A549 (cell line): ENCODE measurements around the gene LIN9. TPM values are rescaled to one million over a fixed set of nuclear protein-coding genes. Genes with fewer than 3 reads are reported as not detected.
A peak's percentile ranks its signal among the peaks of the same experiment; 100 is the strongest.

Experiments used
- ATAC-seq, 2 experiments: fragments of 200-7000 bp in 1 of 2; fragments of >200 bp in 1 of 2; cut with Nextera tagmentation in 1 of 2; cut with Tn5 transposase in 1 of 2; 3 replicates each; pipeline versions ENCODE4 v1.8.0 to v1.9.1; 2018 to 2020; ENCODE audit warnings: mild to moderate bottlenecking in 1 of 2, moderate library complexity in 1 of 2
- CTCF ChIA-PET: fragments of 300-600 bp; sonication (Branson Sonifier 250); formaldehyde crosslinking; extraction: SDS; loops from one replicate; lab custom pipeline; 2021; ENCODE audit warnings: antibody characterized with exemption, inconsistent platforms; lab: Yijun Ruan, JAX
- POLR2A ChIA-PET: fragments of 350-600 bp; formaldehyde crosslinking; extraction: SDS; loops from one replicate; lab custom pipeline; 2021; ENCODE audit warnings: antibody characterized with exemption, inconsistent platforms; lab: Yijun Ruan, JAX
- DNase-seq, 2 experiments: peaks; one replicate each; pipeline versions ENCODE4 v3.0.0 to v3.0.0-alpha.2; 2011 to 2016; ENCODE audit warnings: low read depth in 1 of 2, low spot score in 1 of 2
- FAIRE-seq: peaks from 2 replicates; lab custom pipeline; 2011; peaks lifted over from hg19 to GRCh38; lab: Jason Lieb, UNC
- H3K27ac ChIP-seq, 2 experiments: fragments of >200 bp; sonication (Bioruptor Twin); formaldehyde crosslinking; 3 replicates each; pipeline ENCODE4 v1.5.1; 2016 to 2017
- H3K4me1 ChIP-seq: fragments of >200 bp; sonication (Bioruptor Twin); formaldehyde crosslinking; 3 replicates; pipeline ENCODE4 v1.6.1; 2016
- H3K4me2 ChIP-seq: fragments of >200 bp; sonication (Bioruptor Twin); formaldehyde crosslinking; 3 replicates; pipeline ENCODE4 v1.6.1; 2016
- H3K4me3 ChIP-seq: fragments of >200 bp; sonication (Bioruptor Twin); formaldehyde crosslinking; 3 replicates; pipeline ENCODE4 v1.5.1; 2016
- H3K9me3 ChIP-seq: fragments of >200 bp; sonication (Bioruptor Twin); formaldehyde crosslinking; 3 replicates; pipeline ENCODE4 v1.6.1; 2016
- CEBPB ChIP-seq, 2 experiments: fragments of >200 bp in 1 of 2; sonication (Bioruptor Twin) in 1 of 2; formaldehyde crosslinking in 1 of 2; IDR thresholded peaks; 2 replicates each; pipeline ENCODE4 v1.6.1; 2012 to 2016
- CHD2 ChIP-seq: fragments of 150-350 bp; IDR thresholded peaks from 2 replicates; pipeline ENCODE4 v1.6.1; 2014; ENCODE audit warnings: low read length; ENCODE audit not compliant: partially characterized antibody
- EHMT2 ChIP-seq: fragments of 200-600 bp; sonication (generic); IDR thresholded peaks from 2 replicates; pipeline ENCODE4 v1.6.1; 2016; ENCODE audit warnings: antibody characterized with exemption, low read depth, mild to moderate bottlenecking, moderate library complexity
- ELK1 ChIP-seq: fragments of 150-350 bp; IDR thresholded peaks from 2 replicates; pipeline ENCODE4 v1.6.1; 2014; ENCODE audit warnings: low read depth, mild to moderate bottlenecking, low read length
- FOSB ChIP-seq: fragments of 250-450 bp; sonication (Bioruptor Pico); IDR thresholded peaks from 2 replicates; pipeline ENCODE4 v1.5.0; 2020; ENCODE audit warnings: mild to moderate bottlenecking, moderate library complexity
- FOSL2 ChIP-seq, 2 experiments: fragments of 450-650 bp in 1 of 2; fragments of >200 bp in 1 of 2; sonication (Bioruptor Twin) in 1 of 2; formaldehyde crosslinking; IDR thresholded peaks; 2 replicates each; pipeline versions ENCODE4 v1.5.0 to v1.6.1; 2016 to 2020; ENCODE audit warnings: mild to moderate bottlenecking in 1 of 2, moderate library complexity in 1 of 2
- FOXS1 ChIP-seq: fragments of 250-450 bp; sonication (Bioruptor Pico); IDR thresholded peaks from 2 replicates; pipeline ENCODE4 v1.5.0; 2020; ENCODE audit warnings: mild to moderate bottlenecking, moderate library complexity
- HEYL ChIP-seq: fragments of 250-450 bp; sonication (Bioruptor Pico); IDR thresholded peaks from 2 replicates; pipeline ENCODE4 v1.8.0; 2021; ENCODE audit warnings: mild to moderate bottlenecking, moderate library complexity
- HOXA7 ChIP-seq: fragments of 250-450 bp; sonication (Bioruptor Pico); IDR thresholded peaks from 2 replicates; pipeline ENCODE4 v1.5.0; 2020; ENCODE audit warnings: mild to moderate bottlenecking, moderate library complexity
- HOXB13 ChIP-seq: fragments of 250-450 bp; sonication (Bioruptor Pico); IDR thresholded peaks from 2 replicates; pipeline ENCODE4 v1.5.0; 2020; ENCODE audit warnings: low read depth, mild to moderate bottlenecking, moderate library complexity
- JUN ChIP-seq, 2 experiments: fragments of >200 bp; sonication (Bioruptor Twin); formaldehyde crosslinking; IDR thresholded peaks; 2 replicates in 1 of 2; 3 replicates in 1 of 2; pipeline ENCODE4 v1.6.1; 2016 to 2017
- JUNB ChIP-seq: fragments of >200 bp; sonication (Bioruptor Twin); formaldehyde crosslinking; IDR thresholded peaks from 2 replicates; pipeline ENCODE4 v1.6.1; 2016
- KDM1A ChIP-seq: fragments of 200-600 bp; sonication (generic); IDR thresholded peaks from 2 replicates; pipeline ENCODE4 v1.6.1; 2016; ENCODE audit warnings: low read depth, mild to moderate bottlenecking
- MAFK ChIP-seq: fragments of 450-650 bp; IDR thresholded peaks from 2 replicates; pipeline ENCODE4 v1.6.1; 2014; ENCODE audit not compliant: partially characterized antibody
- MAX ChIP-seq: IDR thresholded peaks from 2 replicates; pipeline ENCODE4 v1.6.1; 2012
- MAZ ChIP-seq: fragments of 150-350 bp; IDR thresholded peaks from 2 replicates; pipeline ENCODE4 v1.6.1; 2014; ENCODE audit warnings: antibody characterized with exemption, low read depth, low read length, borderline replicate concordance
- MYC ChIP-seq: IDR thresholded peaks from 2 replicates; pipeline ENCODE4 v1.6.1; 2012; ENCODE audit warnings: mild to moderate bottlenecking, inconsistent platforms, low read length, improper control_type of control experiment, borderline replicate concordance
- NR3C1 ChIP-seq: fragments of >200 bp; sonication (Bioruptor Twin); formaldehyde crosslinking; IDR thresholded peaks from 3 replicates; pipeline ENCODE4 v1.6.1; 2017
- PBX3 ChIP-seq: IDR thresholded peaks from 2 replicates; pipeline ENCODE4 v1.6.1; 2012
- PHF8 ChIP-seq: fragments of 200-600 bp; sonication (generic); IDR thresholded peaks from 2 replicates; pipeline ENCODE4 v1.6.1; 2016; ENCODE audit warnings: low read depth, mild to moderate bottlenecking, antibody characterized with exemption, moderate library complexity, borderline replicate concordance
- RAD21 ChIP-seq, 2 experiments: fragments of >200 bp in 1 of 2; sonication (Bioruptor Twin) in 1 of 2; formaldehyde crosslinking in 1 of 2; IDR thresholded peaks in 1 of 2; conservative IDR thresholded peaks in 1 of 2; 2 replicates in 1 of 2; 3 replicates in 1 of 2; pipeline ENCODE4 v1.6.1; 2012 to 2018; ENCODE audit warnings: inconsistent platforms in 1 of 2
- SMC3 ChIP-seq: fragments of >200 bp; sonication (Bioruptor Twin); formaldehyde crosslinking; IDR thresholded peaks from 3 replicates; pipeline ENCODE4 v1.6.1; 2018; ENCODE audit warnings: inconsistent platforms
- TFCP2L1 ChIP-seq: fragments of 250-450 bp; sonication (Bioruptor Pico); IDR thresholded peaks from 2 replicates; pipeline ENCODE4 v1.5.0; 2021; ENCODE audit warnings: mild to moderate bottlenecking
- ZSCAN20 ChIP-seq: fragments of 250-450 bp; sonication (Bioruptor Pico); IDR thresholded peaks from 2 replicates; pipeline ENCODE4 v1.8.0; 2022; ENCODE audit warnings: mild to moderate bottlenecking, moderate library complexity
- WGBS: methylation state at CpG from one replicate; pipeline ENCODE4 v1.1.6; 2017; ENCODE audit errors: missing lambda C conversion rate; 5-methylcytosine and 5-hydroxymethylcytosine counted together
- polyA plus RNA-seq, 4 experiments: library from polyadenylated mRNA; depleted of rRNA in 3 of 4; stranded (reverse); fragments of >200 nt; fragmentation: RNase III in 1 of 4; extraction: RNeasy Plus Mini Kit Qiagen cat#74134 plus additional on column Dnase treatment in 1 of 4; gene quantifications; 2 replicates in 3 of 4; 3 replicates in 1 of 4; pipeline ENCODE4 v1.2.3, GENCODE V29; 2011 to 2017
- TF ChIP-seq, protein P1 (sequence below): fragments of >200 bp; sonication (Bioruptor Twin); formaldehyde crosslinking; IDR thresholded peaks from 3 replicates; pipeline ENCODE4 v1.6.1; 2016
- TF ChIP-seq, protein P2 (sequence below): fragments of 250-450 bp; sonication (Bioruptor Pico); IDR thresholded peaks from 2 replicates; pipeline ENCODE4 v1.5.0; 2020; ENCODE audit warnings: low read depth, mild to moderate bottlenecking, moderate library complexity
- TF ChIP-seq, protein P3 (sequence below): fragments of >200 bp; sonication (Bioruptor Twin); formaldehyde crosslinking; IDR thresholded peaks from 2 replicates; pipeline ENCODE4 v1.6.1; 2016
- TF ChIP-seq, protein P4 (sequence below): IDR thresholded peaks from 2 replicates; pipeline ENCODE4 v1.6.1; 2012; ENCODE audit warnings: low read depth, borderline replicate concordance
- TF ChIP-seq, protein P5 (sequence below): fragments of 450-650 bp; IDR thresholded peaks from 2 replicates; pipeline ENCODE4 v1.6.1; 2014; ENCODE audit warnings: antibody characterized with exemption

The LIN9 gene
- polyA plus RNA-seq, 2 of the 4 experiments (the other 2 are of a cell fraction), result 8.3 to 14.7 TPM

DNA sequence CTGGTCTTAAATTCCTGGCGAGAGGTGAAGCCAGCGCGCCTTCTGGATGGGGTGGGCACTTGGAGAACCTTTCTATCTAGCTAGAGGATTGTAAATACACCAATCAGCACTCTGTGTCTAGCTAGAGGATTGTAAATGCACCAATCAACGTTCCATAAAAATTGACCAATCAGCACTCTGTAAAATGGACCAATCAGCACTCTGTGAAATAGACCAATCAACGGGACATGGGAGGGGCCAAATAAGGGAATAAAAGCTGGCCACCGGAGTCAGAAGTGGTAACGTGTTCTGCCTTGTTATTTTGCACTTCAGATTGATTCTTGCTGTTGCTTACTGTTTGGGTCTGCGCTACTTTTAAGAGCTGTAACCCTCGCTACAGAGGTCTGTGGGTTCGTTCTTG lies 12.0 kb upstream of the LIN9 start:
- Histone ChIP-seq H3K4me3 (no peak overlapping the region), H3K27ac (no peak overlapping the region), H3K4me1 (peaks cover 11% of the 10 kb centered on the region), H3K4me2 (no peak overlapping the region), H3K9me3 (no peaks in the 10 kb centered on the region)
- DNase-seq (peak in 1 of 2 experiments; percentile 23), FAIRE-seq (no peak), ATAC-seq (peak in 1 of 2 experiments; percentile 14; a peak in 2 of 6 replicates)
- no peak for TF ChIP-seq FOSB
- peak; percentile 67 for TF ChIP-seq MAFK
- TF ChIP-seq, protein P1, sequence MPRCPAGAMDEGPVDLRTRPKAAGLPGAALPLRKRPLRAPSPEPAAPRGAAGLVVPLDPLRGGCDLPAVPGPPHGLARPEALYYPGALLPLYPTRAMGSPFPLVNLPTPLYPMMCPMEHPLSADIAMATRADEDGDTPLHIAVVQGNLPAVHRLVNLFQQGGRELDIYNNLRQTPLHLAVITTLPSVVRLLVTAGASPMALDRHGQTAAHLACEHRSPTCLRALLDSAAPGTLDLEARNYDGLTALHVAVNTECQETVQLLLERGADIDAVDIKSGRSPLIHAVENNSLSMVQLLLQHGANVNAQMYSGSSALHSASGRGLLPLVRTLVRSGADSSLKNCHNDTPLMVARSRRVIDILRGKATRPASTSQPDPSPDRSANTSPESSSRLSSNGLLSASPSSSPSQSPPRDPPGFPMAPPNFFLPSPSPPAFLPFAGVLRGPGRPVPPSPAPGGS, result no peak
- TF ChIP-seq JUNB, result no peak
- TF ChIP-seq PBX3, result no peak
- TF ChIP-seq ZSCAN20 (CRISPR knock-in tag), result no peak
- TF ChIP-seq, protein P2, sequence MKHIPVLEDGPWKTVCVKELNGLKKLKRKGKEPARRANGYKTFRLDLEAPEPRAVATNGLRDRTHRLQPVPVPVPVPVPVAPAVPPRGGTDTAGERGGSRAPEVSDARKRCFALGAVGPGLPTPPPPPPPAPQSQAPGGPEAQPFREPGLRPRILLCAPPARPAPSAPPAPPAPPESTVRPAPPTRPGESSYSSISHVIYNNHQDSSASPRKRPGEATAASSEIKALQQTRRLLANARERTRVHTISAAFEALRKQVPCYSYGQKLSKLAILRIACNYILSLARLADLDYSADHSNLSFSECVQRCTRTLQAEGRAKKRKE (CRISPR knock-in tag), result no peak
- TF ChIP-seq NR3C1, result no peak
- POLR2A ChIA-PET, result no interaction called here
- 61% methylated on average over 10 of the region's 10 CpGs for WGBS
- CTCF ChIA-PET, result interaction anchor here (0.6 to 3.3 kb wide), 4 partner anchors 12 to 289 kb away, joined by 3 to 14 read pairs (median 4); no protein-coding TSS in a partner anchor

DNA sequence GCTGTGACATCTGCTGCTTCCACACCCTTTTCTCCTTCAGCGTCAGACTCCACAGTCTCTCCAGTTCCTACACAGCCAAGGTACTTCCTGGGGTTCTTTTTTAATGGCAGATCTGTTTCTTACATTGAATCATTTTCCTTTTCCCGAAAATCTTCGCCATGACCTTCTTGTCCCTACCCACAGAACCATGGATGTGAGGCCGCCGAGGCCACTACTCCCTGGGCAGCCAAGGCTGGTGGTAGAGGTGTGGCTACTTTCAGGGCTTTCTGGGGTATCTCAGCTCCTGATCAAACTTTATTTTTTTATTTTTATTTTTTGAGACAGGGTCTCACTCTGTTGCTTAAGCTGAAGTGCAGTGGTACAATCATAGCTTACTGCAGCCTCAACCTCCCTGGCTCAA lies 9.5 kb upstream of the LIN9 start:
- CTCF ChIA-PET, result interaction anchor here (1.3 to 3.3 kb wide), 3 partner anchors 9 to 193 kb away, joined by 3 to 14 read pairs (median 5); no protein-coding TSS in a partner anchor
- H3K4me3 ChIP-seq, result no peak overlapping the region
- H3K4me2 ChIP-seq, result no peak overlapping the region
- 83% methylated on average over 5 of the region's 5 CpGs for WGBS
- POLR2A ChIA-PET, result no interaction called here
- no peaks in the 10 kb centered on the region for H3K9me3 ChIP-seq
- H3K4me1 ChIP-seq, result no peaks in the 10 kb centered on the region
- ATAC-seq, result no peak
- H3K27ac ChIP-seq, result no peak overlapping the region
- no peak for TF ChIP-seq TFCP2L1 (CRISPR knock-in tag)
- no peak for TF ChIP-seq JUNB
- TF ChIP-seq RAD21 (conservative IDR thresholded peaks at IDR 0.05 in 1 of 2, IDR thresholded peaks at IDR 0.05 in 1 of 2), result no peak
- no peak for TF ChIP-seq FOSL2 (IDR thresholded peaks at IDR 0.05)
- no peak for TF ChIP-seq FOSL2 (CRISPR knock-in tag; IDR thresholded peaks at IDR 0.05)
- no peak for TF ChIP-seq PHF8
- TF ChIP-seq HOXA7 (CRISPR knock-in tag), result no peak
- TF ChIP-seq FOSB, result no peak
- no peak for TF ChIP-seq CEBPB (IDR thresholded peaks at IDR 0.05)
- TF ChIP-seq MAZ, result no peak
- no peak for TF ChIP-seq JUN (IDR thresholded peaks at IDR 0.05)
- no peak for TF ChIP-seq HEYL
- TF ChIP-seq, all 56 proteins: peak for 0
- DNase-seq (no peak), FAIRE-seq (no peak)

DNA sequence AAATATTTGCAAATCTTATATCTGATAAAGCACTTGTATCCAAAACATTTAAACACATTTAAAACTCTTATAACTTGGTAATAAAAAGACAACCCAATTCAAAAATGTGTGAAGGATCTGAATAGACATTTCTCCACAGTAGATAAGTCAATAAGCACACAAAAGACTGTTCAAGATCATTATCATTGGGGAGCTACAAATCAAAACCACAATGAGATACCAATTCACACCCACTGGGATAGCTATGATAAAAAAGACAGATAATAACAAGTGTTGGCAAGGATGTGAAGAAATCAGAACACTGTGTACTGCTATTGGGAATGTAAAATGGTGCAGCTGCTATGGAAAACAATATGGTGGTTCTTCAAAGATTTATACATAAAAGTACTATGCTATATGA lies 5.1 kb upstream of the LIN9 start:
- H3K27ac ChIP-seq, result no peak overlapping the region
- ChIA-PET POLR2A (no interaction called here), CTCF (interaction anchor here (1.3 kb wide), 1 partner anchor 189 kb away, joined by 4 read pairs; no protein-coding TSS in a partner anchor)
- no peaks in the 10 kb centered on the region for H3K9me3 ChIP-seq
- no peak overlapping the region for H3K4me2 ChIP-seq
- peaks cover 12% of the 10 kb centered on the region for H3K4me1 ChIP-seq
- DNase-seq (no peak), FAIRE-seq (no peak), ATAC-seq (no peak)
- H3K4me3 ChIP-seq, result no peak overlapping the region
- TF ChIP-seq, protein P3, sequence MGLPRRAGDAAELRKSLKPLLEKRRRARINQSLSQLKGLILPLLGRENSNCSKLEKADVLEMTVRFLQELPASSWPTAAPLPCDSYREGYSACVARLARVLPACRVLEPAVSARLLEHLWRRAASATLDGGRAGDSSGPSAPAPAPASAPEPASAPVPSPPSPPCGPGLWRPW, result no peak
- TF ChIP-seq KDM1A (no peak), SMC3 (no peak), ELK1 (no peak), JUNB (no peak), TFCP2L1 (CRISPR knock-in tag) (no peak), MYC (no peak), CHD2 (no peak), HOXB13 (CRISPR knock-in tag) (no peak), EHMT2 (no peak), MAFK (no peak), MAX (no peak), FOXS1 (CRISPR knock-in tag) (no peak)
- TF ChIP-seq, protein P4, sequence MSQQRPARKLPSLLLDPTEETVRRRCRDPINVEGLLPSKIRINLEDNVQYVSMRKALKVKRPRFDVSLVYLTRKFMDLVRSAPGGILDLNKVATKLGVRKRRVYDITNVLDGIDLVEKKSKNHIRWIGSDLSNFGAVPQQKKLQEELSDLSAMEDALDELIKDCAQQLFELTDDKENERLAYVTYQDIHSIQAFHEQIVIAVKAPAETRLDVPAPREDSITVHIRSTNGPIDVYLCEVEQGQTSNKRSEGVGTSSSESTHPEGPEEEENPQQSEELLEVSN, result no peak
- TF ChIP-seq, protein P5, sequence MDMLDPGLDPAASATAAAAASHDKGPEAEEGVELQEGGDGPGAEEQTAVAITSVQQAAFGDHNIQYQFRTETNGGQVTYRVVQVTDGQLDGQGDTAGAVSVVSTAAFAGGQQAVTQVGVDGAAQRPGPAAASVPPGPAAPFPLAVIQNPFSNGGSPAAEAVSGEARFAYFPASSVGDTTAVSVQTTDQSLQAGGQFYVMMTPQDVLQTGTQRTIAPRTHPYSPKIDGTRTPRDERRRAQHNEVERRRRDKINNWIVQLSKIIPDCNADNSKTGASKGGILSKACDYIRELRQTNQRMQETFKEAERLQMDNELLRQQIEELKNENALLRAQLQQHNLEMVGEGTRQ, result no peak
